Measurements from ENCODE around the gene TXN2.

GRCh38 chr22:36510966-36511881 is 29.8 kb upstream of the TXN2 start:
- no peak for TF ChIP-seq TAF1 (IDR thresholded peaks at IDR 0.05; ENCODE audit: low read depth)
- TF ChIP-seq ZBTB7A (IDR thresholded peaks at IDR 0.05; ENCODE audit: low read depth) = no peak
- no peak for TF ChIP-seq EGR1 (IDR thresholded peaks at IDR 0.05)

All from Ishikawa (cell line).